ENCODE results near the gene NLRC5.

DNA sequence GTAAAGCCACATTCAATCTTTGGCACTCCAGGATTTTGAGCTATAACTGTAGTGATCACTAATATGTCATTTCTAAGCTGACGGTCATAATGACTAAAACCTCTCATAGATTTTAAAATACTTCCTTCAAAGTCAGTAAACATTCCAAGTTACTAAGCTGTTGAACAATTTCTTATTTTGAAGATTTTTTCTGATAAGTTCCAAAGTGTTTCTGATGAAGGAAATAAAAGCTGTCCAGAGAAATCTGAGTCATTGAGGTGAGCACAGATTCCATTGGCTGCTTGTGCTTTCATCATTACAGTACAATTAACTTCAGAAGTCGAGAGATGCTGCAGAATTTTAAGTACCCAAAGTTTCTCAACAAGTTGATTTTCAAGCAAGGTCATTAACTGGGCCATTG is 23.9 kb downstream of the NLRC5 start:
- no peak for TF ChIP-seq SIN3A (IDR thresholded peaks at IDR 0.05; ENCODE audit: borderline replicate concordance, insufficient read depth, low read length)
- no peak for TF ChIP-seq POLR2AphosphoS5 (IDR thresholded peaks at IDR 0.05; ENCODE audit: low read depth, low read length)
- TF ChIP-seq TAF1 (IDR thresholded peaks at IDR 0.05; ENCODE audit: borderline replicate concordance, insufficient read depth, low read length) = no peak
